Ovary (tissue), 9 donors: ENCODE measurements around the gene UTP14A. TPM values are rescaled to one million over a fixed set of nuclear protein-coding genes. Genes with fewer than 3 reads are reported as not detected.

Source experiments
- DNase-seq, 5 donors: peaks; one replicate each; pipeline ENCODE4 v3.0.0-alpha.2; 2019 to 2020
- H3K27ac ChIP-seq, 2 donors: fragments of 200-600 bp; one replicate each; pipeline versions ENCODE4 v1.5.1 to v1.8.0; 2019 to 2022
- H3K27me3 ChIP-seq: fragments of 200-600 bp; one replicate; pipeline ENCODE4 v1.8.0; 2022
- H3K36me3 ChIP-seq: fragments of 200-600 bp; sonication (generic); one replicate; pipeline ENCODE4 v1.5.1; 2019
- H3K4me1 ChIP-seq: one replicate; pipeline ENCODE4 v1.8.1; 2013; ENCODE audit warnings: mild to moderate bottlenecking, moderate library complexity; ENCODE audit not compliant: insufficient read depth
- H3K4me3 ChIP-seq: fragments of 200-600 bp; sonication (generic); one replicate; pipeline ENCODE4 v1.5.1; 2017
- H3K9me3 ChIP-seq, 2 donors: fragments of 200-600 bp in 1 of 2; sonication (generic) in 1 of 2; one replicate each; pipeline versions ENCODE4 v1.5.1 to v1.8.1; 2013 to 2019; ENCODE audit warnings: mild to moderate bottlenecking in 1 of 2, moderate library complexity in 1 of 2
- CTCF ChIP-seq, 3 donors: fragments of 450-650 bp in 2 of 3; fragments of 200-600 bp in 1 of 3; IDR thresholded peaks; one replicate each; pipeline versions ENCODE4 v1.5.1 to v1.8.0; 2016 to 2022; ENCODE audit warnings: antibody characterized with exemption in 3 of 3, mild to moderate bottlenecking in 1 of 3
- EP300 ChIP-seq: sonication (generic); formaldehyde crosslinking; IDR thresholded peaks from one replicate; pipeline ENCODE4 v1.6.1; 2017; ENCODE audit warnings: antibody characterized with exemption
- POLR2A ChIP-seq: fragments of 450-650 bp; IDR thresholded peaks from one replicate; pipeline ENCODE4 v1.6.1; 2017; ENCODE audit warnings: antibody characterized with exemption, mild to moderate bottlenecking, moderate library complexity
- WGBS, 3 donors: extraction: QIAGEN DNeasy Blood & Tissue Kit in 1 of 3; methylation state at CpG; one replicate each; pipeline versions ENCODE4 v1.1.5 to v1.1.7; 2013 to 2017; 5-methylcytosine and 5-hydroxymethylcytosine counted together
- intact Hi-C, 4 donors: fragments of 100-400 bp; cut with DNase I; formaldehyde crosslinking; loops; one replicate each; pipeline versions ENCODE4 v1.11.0 to v1.15.1; 2022 to 2023
- polyA plus RNA-seq, 2 donors: library from polyadenylated mRNA; stranded (reverse); fragments of 200-250 nt in 1 of 2; fragments of 350-450 nt in 1 of 2; fragmentation: Illumina TruSeq in 1 of 2; extraction: RNeasy Lipid Tissue Mini Kit (QIAGEN cat#74804) in 1 of 2; gene quantifications; one replicate each; pipeline ENCODE4 v1.2.3, GENCODE V29; 2013 to 2014
- total RNA-seq, 7 donors: library from RNA; depleted of rRNA in 2 of 7; stranded (reverse); fragments of >200 nt in 2 of 7; fragmentation: NEBNext Ultra II Directional in 3 of 7; extraction: Animal tissue kit (Norgen Biotek cat#: 25700) in 3 of 7; gene quantifications; one replicate each; pipeline versions ENCODE4 v1.1.0 to v1.2.4, GENCODE V29; 2016 to 2023
- donor health status: DM: no; HTN: no; CAD: no; lungs with moderate emphysema.
- donor health status: DM: no; HTN: no; CAD: no.
- donor health status: Bipolar disorder and iron deficiency.
- donor health status: DM: yes; HTN: yes; CAD: no.
- donor health status: DM: no; HTN: no; CAD: no.
- donor health status: DM: yes; HTN: yes; CAD: no.

Gene UTP14A
- total and polyA plus RNA-seq, 9 donors = 11.7 to 36.6 (median 15.6) TPM

GRCh38 chrX:129953881-129954280, 47.9 kb downstream of the UTP14A start:
- intact Hi-C loops = no loop called here
- H3K4me3 ChIP-seq = no peak overlapping the region
- TF ChIP-seq POLR2A (no peak), CTCF (IDR thresholded peaks at IDR 0.05) (no peak), EP300 (no peak)
- no peaks in the 10 kb centered on the region for H3K36me3 ChIP-seq
- no peaks in the 10 kb centered on the region for H3K9me3 ChIP-seq
- H3K27me3 ChIP-seq = no peaks in the 10 kb centered on the region
- H3K4me1 ChIP-seq = no peaks in the 10 kb centered on the region
- DNase-seq = no peak
- no peak overlapping the region for H3K27ac ChIP-seq
- WGBS, 3 donors = 76 to 84% (median 76%) methylated on average over 4 of the region's 4 CpGs

GRCh38 chrX:129954804-129955203, 48.8 kb downstream of the UTP14A start:
- Histone ChIP-seq H3K36me3 (no peaks in the 10 kb centered on the region), H3K4me3 (no peak overlapping the region), H3K27ac (no peak overlapping the region), H3K9me3 (no peaks in the 10 kb centered on the region), H3K4me1 (no peaks in the 10 kb centered on the region), H3K27me3 (no peaks in the 10 kb centered on the region)
- WGBS, 3 donors = 34 to 57% (median 43%) methylated on average over 3 of the region's 3 CpGs
- no peak for DNase-seq
- intact Hi-C loops = no loop called here
- TF ChIP-seq POLR2A = no peak
- TF ChIP-seq EP300 = no peak
- TF ChIP-seq CTCF (IDR thresholded peaks at IDR 0.05) = no peak

- 81 to 94% (median 90%) methylated on average over 3 of the region's 3 CpGs for WGBS, 3 donors
- TF ChIP-seq POLR2A (no peak), CTCF (IDR thresholded peaks at IDR 0.05) (no peak), EP300 (no peak)
Observed at GRCh38 chrX:129955682-129956081, 49.7 kb downstream of the UTP14A start.

GRCh38 chrX:129956145-129956544, 50.2 kb downstream of the UTP14A start:
- WGBS, 3 donors = 77 to 83% (median 79%) methylated on average over 10 of the region's 10 CpGs
- no peaks in the 10 kb centered on the region for H3K4me1 ChIP-seq
- no peak for TF ChIP-seq EP300
- TF ChIP-seq CTCF (IDR thresholded peaks at IDR 0.05) = no peak
- TF ChIP-seq POLR2A = no peak
- H3K27ac ChIP-seq = no peak overlapping the region
- no peaks in the 10 kb centered on the region for H3K27me3 ChIP-seq
- no peak for DNase-seq
- no peaks in the 10 kb centered on the region for H3K36me3 ChIP-seq
- no peak overlapping the region for H3K4me3 ChIP-seq
- no peaks in the 10 kb centered on the region for H3K9me3 ChIP-seq
- intact Hi-C loops = no loop called here

More at GRCh38 chrX:129955682-129956081, 49.7 kb downstream of the UTP14A start:
- H3K4me1 ChIP-seq = no peaks in the 10 kb centered on the region
- no peaks in the 10 kb centered on the region for H3K36me3 ChIP-seq
- no peak overlapping the region for H3K4me3 ChIP-seq
- intact Hi-C loops = no loop called here
- no peak for DNase-seq
- no peaks in the 10 kb centered on the region for H3K27me3 ChIP-seq
- H3K27ac ChIP-seq = no peak overlapping the region
- no peaks in the 10 kb centered on the region for H3K9me3 ChIP-seq
